GM23338 (cell line): Measurements from ENCODE around the gene CDR2. TPM values are rescaled to one million over a fixed set of nuclear protein-coding genes. Genes with fewer than 3 reads are reported as not detected.
A peak's percentile ranks its signal among the peaks of the same experiment; 100 is the strongest.

Source experiments
- ATAC-seq: fragments of 200-7000 bp; cut with Tn5 transposase; 3 replicates; pipeline ENCODE4 v1.9.1; 2020
- DNase-seq: peaks from one replicate; pipeline ENCODE4 v3.0.0-alpha.2; 2015; ENCODE audit warnings: low spot score
- H2AFZ ChIP-seq: fragments of 200-600 bp; sonication (generic); 2 replicates; pipeline ENCODE4 v1.8.0; 2016; ENCODE audit warnings: antibody characterized with exemption, mild to moderate bottlenecking, moderate library complexity
- H3F3A ChIP-seq: fragments of 200-600 bp; sonication (generic); replicated peaks from 2 replicates; pipeline ENCODE4 v1.8.0; 2017; ENCODE audit warnings: antibody characterized with exemption, mixed run types, low read depth
- H3K27ac ChIP-seq: fragments of 200-600 bp; sonication (generic); 2 replicates; pipeline ENCODE4 v1.6.1; 2016; ENCODE audit warnings: low read depth
- H3K27me3 ChIP-seq: fragments of 200-600 bp; sonication (generic); 2 replicates; pipeline ENCODE4 v1.8.0; 2016; ENCODE audit warnings: mild to moderate bottlenecking, mixed run types, moderate library complexity; ENCODE audit not compliant: insufficient read depth
- H3K36me3 ChIP-seq: fragments of 200-600 bp; sonication (generic); 2 replicates; pipeline ENCODE4 v1.8.0; 2016; ENCODE audit warnings: mild to moderate bottlenecking; ENCODE audit not compliant: insufficient read depth
- H3K4me1 ChIP-seq: fragments of 200-600 bp; sonication (generic); 2 replicates; pipeline ENCODE4 v1.8.0; 2016; ENCODE audit warnings: mild to moderate bottlenecking, moderate library complexity; ENCODE audit not compliant: insufficient read depth
- H3K4me2 ChIP-seq: fragments of 200-600 bp; sonication (generic); 2 replicates; pipeline ENCODE4 v1.7.1; 2017; ENCODE audit warnings: mixed run types
- H3K4me3 ChIP-seq: fragments of 200-600 bp; sonication (generic); 2 replicates; pipeline ENCODE4 v1.6.1; 2016; ENCODE audit warnings: mixed run types
- H3K79me2 ChIP-seq: fragments of 200-600 bp; sonication (generic); replicated peaks from 2 replicates; pipeline ENCODE4 v1.8.0; 2017; ENCODE audit warnings: mild to moderate bottlenecking; ENCODE audit not compliant: insufficient read depth
- H3K9me2 ChIP-seq: fragments of 200-600 bp; sonication (generic); 2 replicates; pipeline ENCODE4 v1.8.0; 2017; ENCODE audit not compliant: insufficient read depth
- H4K20me1 ChIP-seq: fragments of 200-600 bp; sonication (generic); replicated peaks from 2 replicates; pipeline ENCODE4 v1.8.0; 2017; ENCODE audit warnings: mild to moderate bottlenecking; ENCODE audit not compliant: insufficient read depth
- H3K27ac Mint-ChIP-seq: 2 replicates; pipeline ENCODE4 v1.8.0; 2020; ENCODE audit warnings: inconsistent platforms, mild to moderate bottlenecking, moderate library complexity, mixed read lengths
- H3K27me3 Mint-ChIP-seq: 3 replicates; pipeline ENCODE4 v1.8.0; 2022; ENCODE audit warnings: low read depth, mild to moderate bottlenecking, moderate library complexity, mixed read lengths, inconsistent platforms; ENCODE audit not compliant: insufficient read depth, poor library complexity
- H3K36me3 Mint-ChIP-seq: 3 replicates; pipeline ENCODE4 v1.8.0; 2021; ENCODE audit warnings: low read depth, mild to moderate bottlenecking, inconsistent platforms, moderate library complexity, mixed read lengths
- H3K4me1 Mint-ChIP-seq: 3 replicates; pipeline ENCODE4 v1.8.0; 2020; ENCODE audit warnings: mild to moderate bottlenecking, inconsistent platforms, mixed read lengths
- H3K4me3 Mint-ChIP-seq: 3 replicates; pipeline ENCODE4 v1.8.0; 2021; ENCODE audit warnings: moderate library complexity, mild to moderate bottlenecking, inconsistent platforms, mixed read lengths
- H3K9me3 Mint-ChIP-seq: 3 replicates; pipeline ENCODE4 v1.8.0; 2020; ENCODE audit warnings: moderate library complexity, mild to moderate bottlenecking, inconsistent platforms, mixed read lengths
- CREB1 ChIP-seq: fragments of 250-450 bp; sonication (Bioruptor Pico); IDR thresholded peaks from 2 replicates; pipeline ENCODE4 v1.5.0; 2020; ENCODE audit warnings: low read depth, mild to moderate bottlenecking, moderate library complexity
- CTCF ChIP-seq, 2 experiments: fragments of 200-600 bp in 1 of 2; sonication (generic) in 1 of 2; conservative IDR thresholded peaks; 2 replicates each; pipeline versions ENCODE4 v1.5.1 to v1.6.1; 2016 to 2017; ENCODE audit warnings: antibody characterized with exemption in 2 of 2, low read depth in 2 of 2, mild to moderate bottlenecking in 2 of 2, moderate library complexity in 1 of 2
- ETS1 ChIP-seq: IDR thresholded peaks from 2 replicates; pipeline ENCODE4 v1.6.1; 2016; ENCODE audit warnings: antibody characterized with exemption
- EZH2 ChIP-seq: fragments of 200-600 bp; sonication (generic); IDR thresholded peaks from one replicate; pipeline ENCODE4 v1.8.0; 2017; ENCODE audit warnings: antibody characterized with exemption, mild to moderate bottlenecking, low read depth; ENCODE audit not compliant: unreplicated experiment
- EZH2phosphoT487 ChIP-seq: fragments of 200-600 bp; sonication (generic); IDR thresholded peaks from one replicate; pipeline ENCODE4 v1.8.1; 2018; ENCODE audit warnings: antibody characterized with exemption; ENCODE audit not compliant: unreplicated experiment
- JUNB ChIP-seq: IDR thresholded peaks from one replicate; pipeline ENCODE4 v1.6.1; 2016; ENCODE audit warnings: antibody characterized with exemption; ENCODE audit not compliant: unreplicated experiment
- NANOG ChIP-seq: IDR thresholded peaks from 2 replicates; pipeline ENCODE4 v1.6.1; 2016; ENCODE audit warnings: antibody characterized with exemption, borderline replicate concordance
- POLR2AphosphoS5 ChIP-seq: IDR thresholded peaks from 2 replicates; pipeline ENCODE4 v1.6.1; 2016; ENCODE audit warnings: antibody characterized with exemption, low read depth
- REST ChIP-seq: IDR thresholded peaks from one replicate; pipeline ENCODE4 v1.6.1; 2018; ENCODE audit warnings: antibody characterized with exemption; ENCODE audit not compliant: unreplicated experiment
- STAT1 ChIP-seq: IDR thresholded peaks from one replicate; pipeline ENCODE4 v1.6.1; 2016; ENCODE audit warnings: antibody characterized with exemption; ENCODE audit not compliant: unreplicated experiment
- ZNF114 ChIP-seq: fragments of 250-450 bp; sonication (Bioruptor Pico); IDR thresholded peaks from 2 replicates; pipeline ENCODE4 v1.5.0; 2020; ENCODE audit warnings: mild to moderate bottlenecking, moderate library complexity
- ZNF331 ChIP-seq: fragments of 250-450 bp; sonication (Bioruptor Pico); IDR thresholded peaks from 2 replicates; pipeline ENCODE4 v1.5.0; 2020; ENCODE audit warnings: low read depth, mild to moderate bottlenecking, moderate library complexity
- ZNF462 ChIP-seq: fragments of 250-450 bp; sonication (Bioruptor Pico); IDR thresholded peaks from 2 replicates; pipeline ENCODE4 v1.5.0; 2020; ENCODE audit warnings: mild to moderate bottlenecking, moderate library complexity
- polyA plus RNA-seq: library from polyadenylated mRNA; unstranded; fragments of >200 nt; fragmentation: Nextera tagmentation; extraction: Ambion mirVana; gene quantifications from 2 replicates; pipeline ENCODE4 v1.2.1, GENCODE V29; 2016
- total RNA-seq: library from RNA; depleted of rRNA; stranded (reverse); fragments of >200 nt; shearing (Covaris generic); gene quantifications from 2 replicates; pipeline ENCODE4 v1.2.3, GENCODE V29; 2014

CDR2 gene
- total and polyA plus RNA-seq, 2 experiments from 2014 or later = 17.7 to 39.3 TPM

GRCh38 chr16:22297871-22298733 lies 76.3 kb downstream of the CDR2 start:
- peak overlapping the region; percentile 96 for H3K27ac Mint-ChIP-seq
- Histone ChIP-seq H3K4me1 (peaks cover 17% of the 10 kb centered on the region), H3K27me3 (no peaks in the 10 kb centered on the region), H2AFZ (no peak overlapping the region), H3K27ac (peak overlapping the region; percentile 95), H3K4me3 (peak overlapping the region; percentile 69), H3K79me2 (peaks cover 57% of the 10 kb centered on the region), H3K4me2 (peak overlapping the region; percentile 88), H3K36me3 (no peaks in the 10 kb centered on the region; the same call in 1 of the 2 replicates), H3F3A (peaks cover 18% of the 10 kb centered on the region), H3K9me2 (no peaks in the 10 kb centered on the region), H4K20me1 (peaks cover 41% of the 10 kb centered on the region)
- peak; percentile 58 for TF ChIP-seq CREB1 (CRISPR knock-in tag)
- no peak for TF ChIP-seq STAT1
- TF ChIP-seq CTCF (conservative IDR thresholded peaks at IDR 0.05; ENCODE audit: low read depth in 2 of 2) = no peak
- no peak for TF ChIP-seq REST
- TF ChIP-seq EZH2phosphoT487 = no peak
- peak; percentile 57 for TF ChIP-seq POLR2AphosphoS5
- no peak for TF ChIP-seq JUNB
- no peak for TF ChIP-seq ZNF331 (CRISPR knock-in tag)
- TF ChIP-seq EZH2 = no peak
- TF ChIP-seq NANOG = no peak
- TF ChIP-seq ZNF114 (CRISPR knock-in tag) = no peak
- no peak for TF ChIP-seq ETS1
- TF ChIP-seq ZNF462 (CRISPR knock-in tag) = no peak
- ATAC-seq = peak; percentile 17
- peaks cover 22% of the 10 kb centered on the region for H3K4me1 Mint-ChIP-seq
- peak overlapping the region; percentile 95 for H3K4me3 Mint-ChIP-seq
- peak; percentile 76 for DNase-seq
- H3K9me3 Mint-ChIP-seq = peaks cover 9% of the 10 kb centered on the region; the same call in 1 of the 3 replicates
- peaks cover 28% of the 10 kb centered on the region for H3K36me3 Mint-ChIP-seq
- H3K27me3 Mint-ChIP-seq = peaks cover 24% of the 10 kb centered on the region
